ENCODE measurements around the gene CACNG1. TPM values are rescaled to one million over a fixed set of nuclear protein-coding genes. Genes with fewer than 3 reads are reported as not detected.

Gene CACNG1
- total RNA-seq, result not detected

DNA sequence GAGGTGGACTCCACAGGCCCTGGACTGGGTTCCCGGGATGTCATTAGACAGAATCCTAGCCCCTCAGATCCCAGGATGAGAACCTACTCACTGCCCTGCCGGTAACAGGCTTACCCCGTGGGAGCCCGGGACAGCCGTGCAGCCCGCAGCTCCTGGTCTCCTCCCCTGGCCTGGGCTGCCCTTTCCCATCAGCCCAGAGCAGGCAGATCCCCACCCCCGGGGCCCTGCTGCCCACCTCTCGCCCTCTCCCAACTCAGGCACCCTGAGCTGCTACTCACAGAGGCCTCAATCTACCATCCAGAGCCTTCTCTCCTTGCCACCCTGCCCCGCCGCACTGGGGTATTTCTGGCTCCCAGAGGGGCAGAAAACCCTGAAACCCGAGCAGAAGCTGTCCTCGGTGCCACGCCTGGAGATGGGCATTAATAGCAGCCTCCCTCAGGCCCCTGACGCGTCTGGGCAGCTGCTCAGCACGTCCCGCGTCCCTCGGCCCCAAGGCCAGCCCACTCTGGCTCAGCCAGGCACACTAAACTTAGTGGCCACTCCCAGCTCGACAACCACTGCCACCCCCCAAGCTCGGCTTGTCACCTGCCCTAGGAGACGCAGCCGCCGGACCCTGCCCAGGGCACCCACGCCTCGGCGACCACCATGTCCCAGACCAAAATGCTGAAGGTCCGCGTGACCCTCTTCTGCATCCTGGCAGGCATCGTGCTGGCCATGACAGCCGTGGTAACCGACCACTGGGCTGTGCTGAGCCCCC, at the start of gene CACNG1:
CACNG1 (plus strand) TSS at position 539 of the 757 bp plus-strand sequence; CDS start at position 646, 107 bp downstream.
- Mint-ChIP-seq H3K27me3 (no peaks in the 10 kb centered on the region), H3K4me3 (no peak within 1 kb of the TSS), H3K4me1 (ENCODE audit: low read depth) (no peaks in the 10 kb centered on the region), H3K9me3 (peaks cover 19% of the 10 kb centered on the region), H3K27ac (no peak within 1 kb of the TSS), H3K36me3 (peaks cover 2% of the 10 kb centered on the region)
- intact Hi-C loops (cut with micrococcal nuclease), result no loop called here
- no peak for DNase-seq
- POLR2A ChIA-PET, result no interaction called here
- CTCF ChIA-PET, result no interaction called here

DNA sequence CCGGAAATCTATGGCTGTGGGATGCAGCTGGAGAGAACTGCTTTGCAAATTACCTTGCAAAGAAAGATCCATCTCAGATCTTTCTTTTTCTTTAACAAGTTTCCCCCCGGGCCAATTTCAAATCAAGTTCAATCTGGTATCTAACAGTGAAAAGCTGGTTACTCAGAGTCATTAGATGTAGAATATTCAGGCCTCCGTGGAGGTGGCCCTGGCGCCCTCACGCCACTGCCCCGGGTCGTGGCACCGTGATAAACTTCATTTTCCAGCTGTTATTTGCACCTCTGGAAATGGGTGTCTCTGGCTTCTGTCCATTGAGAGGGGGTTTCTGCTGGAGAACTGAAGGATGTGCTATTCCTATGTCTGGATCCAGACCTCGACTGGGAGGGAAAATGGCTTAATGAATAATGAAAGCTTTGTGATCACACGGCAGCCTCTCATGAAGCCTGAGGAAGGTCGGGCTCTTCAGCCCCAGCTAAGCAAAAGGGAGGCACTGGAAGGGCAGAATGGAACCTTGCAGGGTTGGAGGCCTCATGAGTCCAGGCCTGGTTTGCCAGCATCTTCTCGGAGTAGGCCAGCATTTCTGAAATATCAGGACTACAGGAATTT, 49.3 kb upstream of the CACNG1 start:
- ChIA-PET CTCF (no interaction called here), POLR2A (no interaction called here)
- Mint-ChIP-seq H3K9me3 (no peaks in the 10 kb centered on the region), H3K4me1 (ENCODE audit: low read depth) (no peaks in the 10 kb centered on the region), H3K36me3 (no peaks in the 10 kb centered on the region), H3K4me3 (no peak overlapping the region), H3K27me3 (peaks cover 8% of the 10 kb centered on the region), H3K27ac (no peak overlapping the region)
- DNase-seq, result no peak
- intact Hi-C loops (cut with micrococcal nuclease), result no loop called here

GRCh38 chr17:66995944-66996343, 48.4 kb upstream of the CACNG1 start:
- CTCF ChIA-PET, result no interaction called here
- peaks cover 4% of the 10 kb centered on the region for H3K27me3 Mint-ChIP-seq

GRCh38 chr17:66996926-66997325, 47.4 kb upstream of the CACNG1 start:
- Mint-ChIP-seq H3K4me1 (ENCODE audit: low read depth) (no peaks in the 10 kb centered on the region), H3K36me3 (no peaks in the 10 kb centered on the region), H3K9me3 (no peaks in the 10 kb centered on the region), H3K4me3 (no peak overlapping the region), H3K27me3 (no peaks in the 10 kb centered on the region), H3K27ac (no peak overlapping the region)
- CTCF ChIA-PET, result no interaction called here
- POLR2A ChIA-PET, result no interaction called here
- DNase-seq, result no peak
- intact Hi-C loops (cut with micrococcal nuclease), result no loop called here

More at GRCh38 chr17:66995944-66996343, 48.4 kb upstream of the CACNG1 start:
- H3K4me3 Mint-ChIP-seq, result no peak overlapping the region
- no peaks in the 10 kb centered on the region for H3K4me1 Mint-ChIP-seq (ENCODE audit: low read depth)
- intact Hi-C loops (cut with micrococcal nuclease), result no loop called here
- no peaks in the 10 kb centered on the region for H3K9me3 Mint-ChIP-seq
- no peak overlapping the region for H3K27ac Mint-ChIP-seq
- POLR2A ChIA-PET, result no interaction called here
- DNase-seq, result no peak
- no peaks in the 10 kb centered on the region for H3K36me3 Mint-ChIP-seq

GRCh38 chr17:67003231-67003630, 41.1 kb upstream of the CACNG1 start:
- ChIA-PET POLR2A (no interaction called here), CTCF (no interaction called here)
- no peak overlapping the region for H3K27ac Mint-ChIP-seq
- no peak overlapping the region for H3K4me3 Mint-ChIP-seq
- H3K9me3 Mint-ChIP-seq, result peaks cover 3% of the 10 kb centered on the region
- intact Hi-C loops (cut with micrococcal nuclease), result no loop called here
- no peak for DNase-seq
- H3K27me3 Mint-ChIP-seq, result peaks cover 18% of the 10 kb centered on the region
- no peaks in the 10 kb centered on the region for H3K36me3 Mint-ChIP-seq
- H3K4me1 Mint-ChIP-seq (ENCODE audit: low read depth), result no peaks in the 10 kb centered on the region

DNA sequence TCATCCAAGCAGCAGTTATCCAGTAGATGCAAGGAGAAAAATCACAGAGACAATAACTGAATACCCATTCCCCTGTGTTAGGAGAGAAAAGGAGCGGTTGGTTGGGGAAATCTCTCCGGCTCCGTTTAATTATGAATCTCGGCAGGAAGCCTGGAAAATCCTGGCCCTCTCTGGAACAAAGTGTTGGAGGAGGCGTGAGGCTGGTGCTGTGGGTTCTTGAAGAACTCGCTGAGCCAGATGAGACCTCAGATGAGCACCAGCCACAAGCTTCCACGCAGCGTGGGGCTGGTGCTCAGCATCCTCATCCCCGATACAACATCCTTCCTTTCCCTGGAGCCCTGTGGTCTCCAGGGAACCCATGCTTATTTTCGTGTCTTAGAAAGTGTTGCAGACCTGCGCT, 40.2 kb upstream of the CACNG1 start:
- intact Hi-C loops (cut with micrococcal nuclease), result no loop called here
- POLR2A ChIA-PET, result no interaction called here

GRCh38 chr17:67007266-67007665, 37.1 kb upstream of the CACNG1 start:
- no peak overlapping the region for H3K4me3 Mint-ChIP-seq
- CTCF ChIA-PET, result no interaction called here
- no peak overlapping the region for H3K27ac Mint-ChIP-seq
- POLR2A ChIA-PET, result no interaction called here
- intact Hi-C loops (cut with micrococcal nuclease), result no loop called here
- H3K36me3 Mint-ChIP-seq, result no peaks in the 10 kb centered on the region
- no peaks in the 10 kb centered on the region for H3K4me1 Mint-ChIP-seq (ENCODE audit: low read depth)
- peaks cover 29% of the 10 kb centered on the region for H3K27me3 Mint-ChIP-seq
- H3K9me3 Mint-ChIP-seq, result peaks cover 3% of the 10 kb centered on the region
- DNase-seq, result no peak

More for the DNA sequence above, 40.2 kb upstream of the CACNG1 start:
- DNase-seq, result no peak
- Mint-ChIP-seq H3K9me3 (peaks cover 3% of the 10 kb centered on the region), H3K36me3 (no peaks in the 10 kb centered on the region), H3K27ac (no peak overlapping the region), H3K27me3 (peaks cover 18% of the 10 kb centered on the region), H3K4me1 (ENCODE audit: low read depth) (no peaks in the 10 kb centered on the region), H3K4me3 (no peak overlapping the region)
- CTCF ChIA-PET, result no interaction called here

DNA sequence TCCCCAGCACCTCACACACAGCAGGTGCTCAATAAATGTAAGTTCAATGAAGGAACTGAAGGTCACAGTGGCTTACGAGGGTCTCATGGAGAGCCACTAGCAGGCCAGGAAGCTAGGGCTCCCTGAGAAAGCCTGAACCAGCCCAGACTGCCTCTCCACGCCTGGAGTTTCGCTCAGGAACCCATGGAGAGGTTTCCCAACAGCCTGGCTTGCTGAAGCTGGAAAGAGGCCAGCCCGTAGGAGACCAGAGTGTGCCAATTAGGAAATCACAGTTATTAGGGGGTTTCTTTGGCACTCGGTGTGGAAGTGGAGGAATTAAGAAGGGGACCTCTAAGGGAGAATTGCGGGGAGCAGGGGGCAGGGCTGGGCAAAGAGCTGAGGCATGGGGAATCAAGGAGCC, 36.3 kb upstream of the CACNG1 start:
- peaks cover 29% of the 10 kb centered on the region for H3K27me3 Mint-ChIP-seq
- no peak for DNase-seq
- H3K9me3 Mint-ChIP-seq, result peaks cover 3% of the 10 kb centered on the region
- no peak overlapping the region for H3K4me3 Mint-ChIP-seq
- CTCF ChIA-PET, result no interaction called here
- H3K27ac Mint-ChIP-seq, result no peak overlapping the region
- intact Hi-C loops (cut with micrococcal nuclease), result no loop called here
- POLR2A ChIA-PET, result no interaction called here
- H3K36me3 Mint-ChIP-seq, result no peaks in the 10 kb centered on the region
- H3K4me1 Mint-ChIP-seq (ENCODE audit: low read depth), result no peaks in the 10 kb centered on the region

- Mint-ChIP-seq H3K9me3 (peaks cover 3% of the 10 kb centered on the region), H3K27me3 (peaks cover 22% of the 10 kb centered on the region), H3K36me3 (no peaks in the 10 kb centered on the region), H3K27ac (no peak overlapping the region), H3K4me3 (no peak overlapping the region), H3K4me1 (ENCODE audit: low read depth) (no peaks in the 10 kb centered on the region)
- POLR2A ChIA-PET, result no interaction called here
- intact Hi-C loops (cut with micrococcal nuclease), result no loop called here
- DNase-seq, result no peak
- CTCF ChIA-PET, result no interaction called here
Measured at GRCh38 chr17:67011527-67012175, 32.7 kb upstream of the CACNG1 start.

- no peaks in the 10 kb centered on the region for H3K4me1 Mint-ChIP-seq (ENCODE audit: low read depth)
- intact Hi-C loops (cut with micrococcal nuclease), result no loop called here
- no peak overlapping the region for H3K4me3 Mint-ChIP-seq
- H3K36me3 Mint-ChIP-seq, result no peaks in the 10 kb centered on the region
- ChIA-PET CTCF (no interaction called here), POLR2A (no interaction called here)
- DNase-seq, result no peak
- peaks cover 20% of the 10 kb centered on the region for H3K27me3 Mint-ChIP-seq
- H3K9me3 Mint-ChIP-seq, result no peaks in the 10 kb centered on the region
- no peak overlapping the region for H3K27ac Mint-ChIP-seq
Measured at GRCh38 chr17:67013891-67014290, 30.5 kb upstream of the CACNG1 start.

- ChIA-PET CTCF (no interaction called here), POLR2A (no interaction called here)
- intact Hi-C loops (cut with micrococcal nuclease), result no loop called here
Measured at GRCh38 chr17:67015001-67015400, 29.4 kb upstream of the CACNG1 start.

GRCh38 chr17:67016039-67016762, 28.2 kb upstream of the CACNG1 start:
- intact Hi-C loops (cut with micrococcal nuclease), result no loop called here
- ChIA-PET POLR2A (no interaction called here), CTCF (no interaction called here)
- Mint-ChIP-seq H3K27me3 (peaks cover 17% of the 10 kb centered on the region), H3K36me3 (no peaks in the 10 kb centered on the region), H3K9me3 (no peaks in the 10 kb centered on the region), H3K27ac (no peak overlapping the region), H3K4me3 (no peak overlapping the region), H3K4me1 (ENCODE audit: low read depth) (no peaks in the 10 kb centered on the region)
- no peak for DNase-seq

More at GRCh38 chr17:67015001-67015400, 29.4 kb upstream of the CACNG1 start:
- H3K27me3 Mint-ChIP-seq, result peaks cover 20% of the 10 kb centered on the region
- no peak overlapping the region for H3K27ac Mint-ChIP-seq
- H3K4me3 Mint-ChIP-seq, result no peak overlapping the region
- no peak for DNase-seq
- no peaks in the 10 kb centered on the region for H3K9me3 Mint-ChIP-seq
- H3K36me3 Mint-ChIP-seq, result no peaks in the 10 kb centered on the region
- no peaks in the 10 kb centered on the region for H3K4me1 Mint-ChIP-seq (ENCODE audit: low read depth)
